ENCODE measurements around the gene PTPRH.

- no peak for TF ChIP-seq CTCF (conservative IDR thresholded peaks at IDR 0.05; ENCODE audit: low read depth, low read length)
- no peak for TF ChIP-seq EZH2 (IDR thresholded peaks at IDR 0.05; ENCODE audit: borderline replicate concordance, low read depth, low read length, poor library complexity, severe bottlenecking)
Observed at GRCh38 chr19:55251341-55252081, 42.2 kb upstream of the PTPRH start.

Measured in A673 (cell line).